Upper lobe of left lung (tissue), 4 donors: ENCODE measurements around the gene GSAP.

Source experiments
- CTCF ChIP-seq, 6 experiments: fragments of 450-650 bp in 4 of 6; fragments of 200-600 bp in 2 of 6; sonication (generic) in 2 of 6; IDR thresholded peaks; one replicate each; pipeline ENCODE4 v1.5.1; 2016 to 2019; ENCODE audit warnings: antibody characterized with exemption in 6 of 6
- POLR2A ChIP-seq, 4 donors: fragments of 450-650 bp; IDR thresholded peaks; one replicate each; pipeline ENCODE4 v1.5.1; 2016 to 2017; ENCODE audit warnings: antibody characterized with exemption in 4 of 4, mild to moderate bottlenecking in 2 of 4
- POLR2AphosphoS5 ChIP-seq, 2 donors: sonication (generic); formaldehyde crosslinking; IDR thresholded peaks; one replicate each; pipeline ENCODE4 v1.5.1; 2017; ENCODE audit warnings: antibody characterized with exemption in 2 of 2

GRCh38 chr7:77396894-77397547 is 19.1 kb downstream of the GSAP start:
- TF ChIP-seq POLR2AphosphoS5 (IDR thresholded peaks at IDR 0.05): no peak
- no peak for TF ChIP-seq CTCF (IDR thresholded peaks at IDR 0.05)
- TF ChIP-seq POLR2A (IDR thresholded peaks at IDR 0.05): no peak
